SU-DHL-6 (cell line): ENCODE results near the gene TMEM63B.

Experiments
- H2AFZ ChIP-seq: fragments of 200-600 bp; sonication (generic); 2 replicates; pipeline ENCODE4 v1.6.1; 2014; ENCODE audit warnings: low read depth, mild to moderate bottlenecking, moderate library complexity, mixed read lengths, antibody characterized with exemption, low read length; ENCODE audit not compliant: severe bottlenecking
- H3F3A ChIP-seq: fragments of 200-600 bp; shearing (Covaris generic); 2 replicates; pipeline ENCODE4 v1.6.0; 2016; ENCODE audit warnings: antibody characterized with exemption, mild to moderate bottlenecking; ENCODE audit not compliant: insufficient read depth
- H3K27ac ChIP-seq: fragments of 200-600 bp; sonication (generic); 2 replicates; pipeline ENCODE4 v1.5.1; 2016; ENCODE audit warnings: low read depth, mild to moderate bottlenecking, low read length, moderate library complexity, mixed read lengths
- H3K27me3 ChIP-seq: fragments of 200-600 bp; sonication (generic), shearing (Covaris generic); 2 replicates; pipeline ENCODE4 v1.6.0; 2014; ENCODE audit warnings: mild to moderate bottlenecking, low read length
- H3K36me3 ChIP-seq: fragments of 200-600 bp; sonication (generic); 2 replicates; pipeline ENCODE4 v1.6.1; 2014; ENCODE audit warnings: mild to moderate bottlenecking, low read length, mixed read lengths
- H3K4me2 ChIP-seq: fragments of 300-600, 200-600 bp; shearing (Covaris generic), sonication (generic); 2 replicates; pipeline ENCODE4 v1.6.0; 2014; ENCODE audit warnings: low read length, low read depth, mild to moderate bottlenecking; ENCODE audit not compliant: poor library complexity, severe bottlenecking
- H3K4me3 ChIP-seq: fragments of 200-600 bp; sonication (generic); 2 replicates; pipeline ENCODE4 v1.5.1; 2014; ENCODE audit warnings: antibody characterized with exemption, low read length, mild to moderate bottlenecking, mixed read lengths; ENCODE audit not compliant: insufficient read depth, poor library complexity, severe bottlenecking
- H3K79me2 ChIP-seq: fragments of 200-600 bp; sonication (generic); 2 replicates; pipeline ENCODE4 v1.6.1; 2014; ENCODE audit warnings: mild to moderate bottlenecking, low read length, moderate library complexity; ENCODE audit not compliant: insufficient read depth
- H3K9ac ChIP-seq: fragments of 200-600 bp; sonication (generic); 2 replicates; pipeline ENCODE4 v1.7.0; 2014; ENCODE audit warnings: mild to moderate bottlenecking, low read length
- H3K9me2 ChIP-seq: fragments of 200-600 bp; sonication (generic); replicated peaks from 2 replicates; pipeline ENCODE4 v1.6.1; 2014; ENCODE audit warnings: low read length; ENCODE audit not compliant: insufficient read depth
- H3K9me3 ChIP-seq: fragments of 200-600 bp; sonication (generic); 2 replicates; pipeline ENCODE4 v1.6.1; 2014; ENCODE audit warnings: low read length, mixed read lengths; ENCODE audit not compliant: insufficient read depth
- H4K20me1 ChIP-seq: fragments of 200-600 bp; sonication (generic); 2 replicates; pipeline ENCODE4 v1.6.1; 2014; ENCODE audit warnings: low read depth, mild to moderate bottlenecking, antibody characterized with exemption, low read length, moderate library complexity, mixed read lengths
- CTCF ChIP-seq: fragments of 200-600 bp; sonication (generic); IDR thresholded peaks from one replicate; pipeline ENCODE4 v1.5.1; 2017; ENCODE audit warnings: antibody characterized with exemption, mild to moderate bottlenecking, low read length, moderate library complexity; ENCODE audit not compliant: insufficient read depth, poor library complexity, severe bottlenecking
- EZH2phosphoT487 ChIP-seq: fragments of 200-600 bp; sonication (generic), shearing (Covaris generic); conservative IDR thresholded peaks from 2 replicates; pipeline ENCODE4 v1.6.1; 2018; ENCODE audit warnings: mild to moderate bottlenecking, antibody characterized with exemption, low read length, moderate library complexity, mixed read lengths

The TMEM63B gene

GRCh38 chr6:44202332-44202971 is 75.1 kb downstream of the TMEM63B start:
- H2AFZ ChIP-seq, result no peak overlapping the region
- H3K4me3 ChIP-seq, result no peak overlapping the region
- H3K9ac ChIP-seq, result no peak overlapping the region

GRCh38 chr6:44202972-44203750 is 75.8 kb downstream of the TMEM63B start:
- no peaks in the 10 kb centered on the region for H3K36me3 ChIP-seq
- no peaks in the 10 kb centered on the region for H3K9me2 ChIP-seq
- no peak overlapping the region for H2AFZ ChIP-seq
- H3K4me3 ChIP-seq, result no peak overlapping the region
- no peaks in the 10 kb centered on the region for H3K79me2 ChIP-seq
- no peak overlapping the region for H3K9ac ChIP-seq
- no peak for TF ChIP-seq EZH2phosphoT487
- no peak for TF ChIP-seq CTCF
- no peaks in the 10 kb centered on the region for H3F3A ChIP-seq
- no peaks in the 10 kb centered on the region for H3K27me3 ChIP-seq
- H3K4me2 ChIP-seq, result no peak overlapping the region
- no peaks in the 10 kb centered on the region for H4K20me1 ChIP-seq
- no peak overlapping the region for H3K27ac ChIP-seq
- H3K9me3 ChIP-seq, result no peaks in the 10 kb centered on the region

More at GRCh38 chr6:44202332-44202971, 75.1 kb downstream of the TMEM63B start:
- H3F3A ChIP-seq, result no peaks in the 10 kb centered on the region
- H3K79me2 ChIP-seq, result no peaks in the 10 kb centered on the region
- H3K9me3 ChIP-seq, result no peaks in the 10 kb centered on the region
- no peak overlapping the region for H3K4me2 ChIP-seq
- H3K9me2 ChIP-seq, result no peaks in the 10 kb centered on the region
- H3K27ac ChIP-seq, result no peak overlapping the region
- H3K27me3 ChIP-seq, result no peaks in the 10 kb centered on the region
- TF ChIP-seq CTCF (no peak), EZH2phosphoT487 (no peak)
- no peaks in the 10 kb centered on the region for H4K20me1 ChIP-seq
- no peaks in the 10 kb centered on the region for H3K36me3 ChIP-seq

- no peaks in the 10 kb centered on the region for H3K79me2 ChIP-seq
- H3K4me2 ChIP-seq, result no peak overlapping the region
- TF ChIP-seq EZH2phosphoT487, result no peak
- no peak for TF ChIP-seq CTCF
- no peaks in the 10 kb centered on the region for H3K36me3 ChIP-seq
- no peaks in the 10 kb centered on the region for H4K20me1 ChIP-seq
- no peak overlapping the region for H3K27ac ChIP-seq
- no peak overlapping the region for H2AFZ ChIP-seq
- H3K9ac ChIP-seq, result no peak overlapping the region
- no peaks in the 10 kb centered on the region for H3K27me3 ChIP-seq
- no peak overlapping the region for H3K4me3 ChIP-seq
- H3K9me3 ChIP-seq, result no peaks in the 10 kb centered on the region
- no peaks in the 10 kb centered on the region for H3K9me2 ChIP-seq
- no peaks in the 10 kb centered on the region for H3F3A ChIP-seq
Observed at GRCh38 chr6:44203955-44204354, 76.6 kb downstream of the TMEM63B start.
